Uterus (tissue), 4 donors: ENCODE measurements around the gene CFHR2. TPM values are rescaled to one million over a fixed set of nuclear protein-coding genes. Genes with fewer than 3 reads are reported as not detected.
"Not testable (repeated sequence)": the region's sequence is repeated elsewhere in the genome, so short reads cannot be mapped to it uniquely, and the experiment has no call there.

ENCODE experiments used
- DNase-seq, 2 donors: peaks; one replicate each; pipeline ENCODE4 v3.0.0-alpha.2; 2019 to 2020
- H3K27ac ChIP-seq, 2 donors: fragments of 200-600 bp; sonication (generic); 1 replicate in 1 of 2; 2 replicates in 1 of 2; pipeline ENCODE4 v1.5.1; 2016 to 2018
- H3K27me3 ChIP-seq, 2 donors: fragments of 200-600 bp; sonication (generic); one replicate each; pipeline ENCODE4 v1.5.1; 2018 to 2019; ENCODE audit warnings: control low read depth in 1 of 2
- H3K36me3 ChIP-seq, 2 donors: fragments of 200-600 bp; sonication (generic); one replicate each; pipeline ENCODE4 v1.5.1; 2019; ENCODE audit warnings: control low read depth in 1 of 2
- H3K4me1 ChIP-seq, 2 donors: fragments of 200-600 bp; sonication (generic); one replicate each; pipeline ENCODE4 v1.5.1; 2018 to 2019; ENCODE audit warnings: control low read depth in 1 of 2
- H3K4me3 ChIP-seq, 2 donors: fragments of 200-600 bp; sonication (generic); 1 replicate in 1 of 2; 2 replicates in 1 of 2; pipeline ENCODE4 v1.5.1; 2018 to 2019; ENCODE audit warnings: mild to moderate bottlenecking in 1 of 2
- H3K9me3 ChIP-seq, 2 donors: fragments of 200-600 bp; sonication (generic); one replicate each; pipeline ENCODE4 v1.5.1; 2019; ENCODE audit warnings: control low read depth in 1 of 2
- POLR2A ChIP-seq, 2 donors: fragments of 450-650 bp; IDR thresholded peaks; one replicate each; pipeline ENCODE4 v1.6.1; 2016; ENCODE audit warnings: antibody characterized with exemption in 2 of 2, mild to moderate bottlenecking in 1 of 2, moderate library complexity in 1 of 2
- intact Hi-C: fragments of 100-400 bp; cut with DNase I; formaldehyde crosslinking; loops from one replicate; pipeline ENCODE4 v1.15.1; 2023; ENCODE audit warnings: low total_unique reads
- total RNA-seq, 4 donors: library from RNA; depleted of rRNA in 3 of 4; stranded (reverse); fragments of >200 nt in 3 of 4; gene quantifications; one replicate each; pipeline versions ENCODE4 v1.1.0 to v1.2.4, GENCODE V29; 2014 to 2023
- TF ChIP-seq, protein P1 (sequence below), 4 experiments: fragments of 200-600 bp in 2 of 4; fragments of 450-650 bp in 2 of 4; sonication (generic) in 2 of 4; IDR thresholded peaks; one replicate each; pipeline ENCODE4 v1.5.1; 2016 to 2019; ENCODE audit warnings: antibody characterized with exemption in 4 of 4, mild to moderate bottlenecking in 2 of 4, moderate library complexity in 1 of 4
- donor health status: DM: yes; HTN: yes; CAD: no.

Gene CFHR2
- total RNA-seq, 4 donors from 2014 or later: not detected

- Histone ChIP-seq H3K36me3 (no peaks in the 10 kb centered on the region), H3K4me3 (no peak overlapping the region), H3K27me3 (no peaks in the 10 kb centered on the region), H3K4me1 (no peaks in the 10 kb centered on the region), H3K27ac (no peak overlapping the region), H3K9me3 (no peaks in the 10 kb centered on the region)
- TF ChIP-seq, protein P1, sequence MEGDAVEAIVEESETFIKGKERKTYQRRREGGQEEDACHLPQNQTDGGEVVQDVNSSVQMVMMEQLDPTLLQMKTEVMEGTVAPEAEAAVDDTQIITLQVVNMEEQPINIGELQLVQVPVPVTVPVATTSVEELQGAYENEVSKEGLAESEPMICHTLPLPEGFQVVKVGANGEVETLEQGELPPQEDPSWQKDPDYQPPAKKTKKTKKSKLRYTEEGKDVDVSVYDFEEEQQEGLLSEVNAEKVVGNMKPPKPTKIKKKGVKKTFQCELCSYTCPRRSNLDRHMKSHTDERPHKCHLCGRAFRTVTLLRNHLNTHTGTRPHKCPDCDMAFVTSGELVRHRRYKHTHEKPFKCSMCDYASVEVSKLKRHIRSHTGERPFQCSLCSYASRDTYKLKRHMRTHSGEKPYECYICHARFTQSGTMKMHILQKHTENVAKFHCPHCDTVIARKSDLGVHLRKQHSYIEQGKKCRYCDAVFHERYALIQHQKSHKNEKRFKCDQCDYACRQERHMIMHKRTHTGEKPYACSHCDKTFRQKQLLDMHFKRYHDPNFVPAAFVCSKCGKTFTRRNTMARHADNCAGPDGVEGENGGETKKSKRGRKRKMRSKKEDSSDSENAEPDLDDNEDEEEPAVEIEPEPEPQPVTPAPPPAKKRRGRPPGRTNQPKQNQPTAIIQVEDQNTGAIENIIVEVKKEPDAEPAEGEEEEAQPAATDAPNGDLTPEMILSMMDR (IDR thresholded peaks at IDR 0.05): no peak
- TF ChIP-seq POLR2A (IDR thresholded peaks at IDR 0.05): no peak
- DNase-seq: no peak
- intact Hi-C loops: no loop called here
Observed at GRCh38 chr1:196933531-196934189, 9.9 kb upstream of the CFHR2 start.

GRCh38 chr1:196941474-196941873 lies 2.1 kb upstream of the CFHR2 start:
- H3K4me3 ChIP-seq, intact Hi-C loops, DNase-seq, H3K4me1 ChIP-seq, H3K9me3 ChIP-seq, H3K27ac ChIP-seq, H3K27me3 ChIP-seq, H3K36me3 ChIP-seq: not testable (repeated sequence)

DNA sequence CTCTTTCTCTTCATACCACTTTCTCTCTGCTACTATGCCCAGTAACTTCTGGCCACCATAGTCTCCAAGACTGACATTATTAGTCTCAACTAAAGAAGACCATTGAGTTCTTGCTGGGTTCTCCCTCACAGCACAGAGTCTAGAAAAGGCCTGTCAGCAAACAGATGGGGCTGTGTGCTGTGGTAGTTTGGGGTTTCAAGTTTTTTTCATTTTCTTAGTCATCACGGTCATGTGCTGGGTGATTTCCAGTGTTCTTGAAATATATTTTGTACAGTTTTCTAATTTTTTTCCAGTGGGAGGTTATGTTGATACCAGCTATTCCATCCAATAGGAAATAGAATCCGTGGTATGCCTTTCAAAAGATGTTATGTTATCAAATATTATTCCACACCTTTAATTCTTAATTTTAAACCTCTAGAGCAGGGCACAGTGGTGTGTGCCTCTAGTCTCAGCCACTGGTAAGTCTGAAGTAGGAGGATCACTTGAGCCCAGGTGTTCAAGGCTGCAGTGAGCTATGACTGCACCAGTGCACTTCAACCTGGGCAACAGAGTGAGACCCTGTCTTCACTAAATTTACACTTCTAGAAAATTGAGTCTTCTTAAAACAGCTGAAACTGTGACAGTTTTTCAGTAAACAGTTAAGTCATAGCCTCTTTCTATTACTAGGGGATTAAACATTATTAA lies 8.3 kb downstream of the CFHR2 start:
- no peak overlapping the region for H3K4me3 ChIP-seq
- H3K27ac ChIP-seq: no peak overlapping the region
- intact Hi-C loops: no loop called here
- H3K4me1 ChIP-seq: no peaks in the 10 kb centered on the region
- no peaks in the 10 kb centered on the region for H3K9me3 ChIP-seq
- no peak for TF ChIP-seq POLR2A (IDR thresholded peaks at IDR 0.05)
- TF ChIP-seq, protein P1 (IDR thresholded peaks at IDR 0.05): no peak
- H3K36me3 ChIP-seq: no peaks in the 10 kb centered on the region
- H3K27me3 ChIP-seq: no peaks in the 10 kb centered on the region
- no peak for DNase-seq

GRCh38 chr1:196954778-196955177 lies 11.2 kb downstream of the CFHR2 start:
- Histone ChIP-seq H3K27ac (no peak overlapping the region), H3K27me3 (no peaks in the 10 kb centered on the region), H3K36me3 (no peaks in the 10 kb centered on the region), H3K4me3 (no peak overlapping the region), H3K4me1 (no peaks in the 10 kb centered on the region), H3K9me3 (no peaks in the 10 kb centered on the region)
- intact Hi-C loops: no loop called here
- TF ChIP-seq, protein P1 (IDR thresholded peaks at IDR 0.05): no peak
- no peak for DNase-seq

- TF ChIP-seq POLR2A (IDR thresholded peaks at IDR 0.05): no peak
- TF ChIP-seq, protein P1 (IDR thresholded peaks at IDR 0.05): no peak
Observed at GRCh38 chr1:196955926-196956325, 12.4 kb downstream of the CFHR2 start.

More at GRCh38 chr1:196955926-196956325, 12.4 kb downstream of the CFHR2 start:
- no peaks in the 10 kb centered on the region for H3K36me3 ChIP-seq
- no peak overlapping the region for H3K4me3 ChIP-seq
- no peaks in the 10 kb centered on the region for H3K27me3 ChIP-seq
- intact Hi-C loops: no loop called here
- no peak overlapping the region for H3K27ac ChIP-seq
- no peaks in the 10 kb centered on the region for H3K4me1 ChIP-seq
- no peaks in the 10 kb centered on the region for H3K9me3 ChIP-seq
- no peak for DNase-seq
